ENCODE data around the gene CDK11A.
"Not testable (repeated sequence)": the region's sequence is repeated elsewhere in the genome, so short reads cannot be mapped to it uniquely, and the experiment has no call there.

CDK11A gene

GRCh38 chr1:1703796-1704195, 20.4 kb downstream of the CDK11A start:
- DNase-seq (no peak), ATAC-seq (ENCODE audit: insufficient read depth, low read depth) (no peak)
- Histone ChIP-seq H3K9ac (ENCODE audit: low read depth, low read length) (no peak overlapping the region), H3K4me3 (ENCODE audit: low read depth in 1 of 2, low read length in 2 of 2) (no peak overlapping the region), H3K79me2 (ENCODE audit: insufficient read depth, low read length) (no peaks in the 10 kb centered on the region), H3K27me3 (ENCODE audit: insufficient read depth, low read length, poor library complexity) (no peaks in the 10 kb centered on the region), H3K9me3 (ENCODE audit: insufficient read depth, low read length, severe bottlenecking) (no peaks in the 10 kb centered on the region), H3K36me3 (ENCODE audit: insufficient read depth, low read length) (peaks cover 13% of the 10 kb centered on the region; the same call in 1 of the 2 replicates), H3K27ac (ENCODE audit: low read length) (no peak overlapping the region), H3K4me1 (ENCODE audit: insufficient read depth, low read length) (no peaks in the 10 kb centered on the region), H3K4me2 (ENCODE audit: insufficient read depth, low read length) (no peak overlapping the region), H4K20me1 (ENCODE audit: insufficient read depth, low read length) (no peaks in the 10 kb centered on the region; the same call in 1 of the 2 replicates), H2AFZ (ENCODE audit: low read depth, low read length) (no peak overlapping the region)
- no peak for TF ChIP-seq CTCF (IDR thresholded peaks at IDR 0.05; ENCODE audit: borderline replicate concordance, extremely low read depth, low read length, poor library complexity, severe bottlenecking)
- no peak for TF ChIP-seq EZH2 (IDR thresholded peaks at IDR 0.05; ENCODE audit: borderline replicate concordance, low read depth, low read length, severe bottlenecking)

- peaks cover 13% of the 10 kb centered on the region; the same call in 1 of the 2 replicates for H3K36me3 ChIP-seq (ENCODE audit: insufficient read depth, low read length)
- not testable (repeated sequence) for H3K9ac ChIP-seq (ENCODE audit: low read depth, low read length); H3K9me3 ChIP-seq (ENCODE audit: insufficient read depth, low read length, severe bottlenecking); H3K4me3 ChIP-seq (ENCODE audit: low read depth in 1 of 2, low read length in 2 of 2); H3K27me3 ChIP-seq (ENCODE audit: insufficient read depth, low read length, poor library complexity); H4K20me1 ChIP-seq (ENCODE audit: insufficient read depth, low read length); H3K4me2 ChIP-seq (ENCODE audit: insufficient read depth, low read length); H3K4me1 ChIP-seq (ENCODE audit: insufficient read depth, low read length); H2AFZ ChIP-seq (ENCODE audit: low read depth, low read length); H3K79me2 ChIP-seq (ENCODE audit: insufficient read depth, low read length); H3K27ac ChIP-seq (ENCODE audit: low read length); DNase-seq; ATAC-seq (ENCODE audit: insufficient read depth, low read depth)
Measured at GRCh38 chr1:1702506-1702905, 21.7 kb downstream of the CDK11A start.

GRCh38 chr1:1700557-1700956, 23.6 kb downstream of the CDK11A start:
- H3K36me3 ChIP-seq (ENCODE audit: insufficient read depth, low read length): peaks cover 13% of the 10 kb centered on the region; the same call in 1 of the 2 replicates
- H3K9ac ChIP-seq (ENCODE audit: low read depth, low read length); H2AFZ ChIP-seq (ENCODE audit: low read depth, low read length); H4K20me1 ChIP-seq (ENCODE audit: insufficient read depth, low read length); H3K4me2 ChIP-seq (ENCODE audit: insufficient read depth, low read length); DNase-seq; H3K4me1 ChIP-seq (ENCODE audit: insufficient read depth, low read length); H3K27ac ChIP-seq (ENCODE audit: low read length); H3K27me3 ChIP-seq (ENCODE audit: insufficient read depth, low read length, poor library complexity); H3K79me2 ChIP-seq (ENCODE audit: insufficient read depth, low read length); H3K9me3 ChIP-seq (ENCODE audit: insufficient read depth, low read length, severe bottlenecking); ATAC-seq (ENCODE audit: insufficient read depth, low read depth); H3K4me3 ChIP-seq (ENCODE audit: low read depth in 1 of 2, low read length in 2 of 2): not testable (repeated sequence)

- not testable (repeated sequence) for H3K27ac ChIP-seq (ENCODE audit: low read length); ATAC-seq (ENCODE audit: insufficient read depth, low read depth); H3K4me1 ChIP-seq (ENCODE audit: insufficient read depth, low read length); H3K4me2 ChIP-seq (ENCODE audit: insufficient read depth, low read length); DNase-seq; H3K79me2 ChIP-seq (ENCODE audit: insufficient read depth, low read length); H4K20me1 ChIP-seq (ENCODE audit: insufficient read depth, low read length); H3K27me3 ChIP-seq (ENCODE audit: insufficient read depth, low read length, poor library complexity); H2AFZ ChIP-seq (ENCODE audit: low read depth, low read length); H3K9me3 ChIP-seq (ENCODE audit: insufficient read depth, low read length, severe bottlenecking); H3K9ac ChIP-seq (ENCODE audit: low read depth, low read length); H3K4me3 ChIP-seq (ENCODE audit: low read depth in 1 of 2, low read length in 2 of 2)
- peaks cover 13% of the 10 kb centered on the region; the same call in 1 of the 2 replicates for H3K36me3 ChIP-seq (ENCODE audit: insufficient read depth, low read length)
Measured at GRCh38 chr1:1700067-1700466, 24.1 kb downstream of the CDK11A start.

- H3K27me3 ChIP-seq (ENCODE audit: insufficient read depth, low read length, poor library complexity); H3K4me1 ChIP-seq (ENCODE audit: insufficient read depth, low read length); H3K4me2 ChIP-seq (ENCODE audit: insufficient read depth, low read length); DNase-seq; ATAC-seq (ENCODE audit: insufficient read depth, low read depth); H3K9me3 ChIP-seq (ENCODE audit: insufficient read depth, low read length, severe bottlenecking); H3K9ac ChIP-seq (ENCODE audit: low read depth, low read length); H2AFZ ChIP-seq (ENCODE audit: low read depth, low read length); H3K4me3 ChIP-seq (ENCODE audit: low read depth in 1 of 2, low read length in 2 of 2); H4K20me1 ChIP-seq (ENCODE audit: insufficient read depth, low read length); H3K36me3 ChIP-seq (ENCODE audit: insufficient read depth, low read length); H3K79me2 ChIP-seq (ENCODE audit: insufficient read depth, low read length); H3K27ac ChIP-seq (ENCODE audit: low read length): not testable (repeated sequence)
Measured at GRCh38 chr1:1699061-1699460, 25.1 kb downstream of the CDK11A start.

GRCh38 chr1:1697358-1698183, 26.6 kb downstream of the CDK11A start:
- not testable (repeated sequence) for H3K9me3 ChIP-seq (ENCODE audit: insufficient read depth, low read length, severe bottlenecking); H3K9ac ChIP-seq (ENCODE audit: low read depth, low read length); H2AFZ ChIP-seq (ENCODE audit: low read depth, low read length); DNase-seq; H3K36me3 ChIP-seq (ENCODE audit: insufficient read depth, low read length); H3K27ac ChIP-seq (ENCODE audit: low read length); ATAC-seq (ENCODE audit: insufficient read depth, low read depth); H3K4me1 ChIP-seq (ENCODE audit: insufficient read depth, low read length); H3K4me3 ChIP-seq (ENCODE audit: low read depth in 1 of 2, low read length in 2 of 2); H3K79me2 ChIP-seq (ENCODE audit: insufficient read depth, low read length); H3K27me3 ChIP-seq (ENCODE audit: insufficient read depth, low read length, poor library complexity); H3K4me2 ChIP-seq (ENCODE audit: insufficient read depth, low read length); H4K20me1 ChIP-seq (ENCODE audit: insufficient read depth, low read length)

- ATAC-seq (ENCODE audit: insufficient read depth, low read depth); H3K79me2 ChIP-seq (ENCODE audit: insufficient read depth, low read length): not testable (repeated sequence)
Measured at GRCh38 chr1:1696431-1697357, 27.5 kb downstream of the CDK11A start.

More at GRCh38 chr1:1696431-1697357, 27.5 kb downstream of the CDK11A start:
- H3K9ac ChIP-seq (ENCODE audit: low read depth, low read length); H3K36me3 ChIP-seq (ENCODE audit: insufficient read depth, low read length); H3K4me1 ChIP-seq (ENCODE audit: insufficient read depth, low read length); H3K4me3 ChIP-seq (ENCODE audit: low read depth in 1 of 2, low read length in 2 of 2); H4K20me1 ChIP-seq (ENCODE audit: insufficient read depth, low read length); H3K27me3 ChIP-seq (ENCODE audit: insufficient read depth, low read length, poor library complexity); DNase-seq; H2AFZ ChIP-seq (ENCODE audit: low read depth, low read length); H3K4me2 ChIP-seq (ENCODE audit: insufficient read depth, low read length); H3K9me3 ChIP-seq (ENCODE audit: insufficient read depth, low read length, severe bottlenecking); H3K27ac ChIP-seq (ENCODE audit: low read length): not testable (repeated sequence)
